ENCODE measurements around the gene B3GALT6. TPM values are rescaled to one million over a fixed set of nuclear protein-coding genes. Genes with fewer than 3 reads are reported as not detected.
A peak's percentile ranks its signal among the peaks of the same experiment; 100 is the strongest.

Gene B3GALT6
- total RNA-seq, 1 experiment from 2014 or later = 27.1 TPM

- no peak overlapping the region for H3K23ac ChIP-seq (ENCODE audit: insufficient read length, low read depth, low read length)
- no peaks in the 10 kb centered on the region for H3K27me3 ChIP-seq (ENCODE audit: insufficient read depth, low read length)
- H2BK15ac ChIP-seq (ENCODE audit: low read depth, low read length) = no peak overlapping the region
- H3K23me2 ChIP-seq (ENCODE audit: insufficient read length, low read depth, low read length, poor library complexity, severe bottlenecking) = peaks cover 6% of the 10 kb centered on the region
- no peak overlapping the region for H2AFZ ChIP-seq (ENCODE audit: low read length)
- no peak overlapping the region for H2BK120ac ChIP-seq (ENCODE audit: low read depth, low read length, poor library complexity, severe bottlenecking)
- no peak overlapping the region for H4K5ac ChIP-seq (ENCODE audit: insufficient read length, low read depth, low read length)
- no peak overlapping the region for H2AK5ac ChIP-seq (ENCODE audit: insufficient read length, low read length)
- no peak for DNase-seq
- H3K79me1 ChIP-seq (ENCODE audit: insufficient read depth, low read depth, low read length, poor library complexity, severe bottlenecking) = peaks cover 2% of the 10 kb centered on the region
- Mint-ChIP-seq H3K4me3 (peak overlapping the region; percentile 51 to 70), H3K4me1 (peaks cover 15 to 25% of the 10 kb centered on the region in 2 experiments), H3K27ac (no peak overlapping the region), H3K36me3 (ENCODE audit: insufficient read depth in 1 of 3, low read depth in 3 of 3) (peaks cover 17 to 30% (median 30%) of the 10 kb centered on the region in 3 experiments), H3K27me3 (ENCODE audit: low read depth) (no peaks in the 10 kb centered on the region), H3K9me3 (peaks cover 0 to 4% of the 10 kb centered on the region in 2 experiments; a peak in 1 of 5 replicates)
- H3K27ac ChIP-seq (ENCODE audit: insufficient read length, low read depth, low read length) = no peak overlapping the region
- no peak overlapping the region for H2BK12ac ChIP-seq (ENCODE audit: insufficient read length, low read depth, low read length)
- H3K9me3 ChIP-seq (ENCODE audit: control insufficient read depth, low read depth, low read length) = no peaks in the 10 kb centered on the region
- no peak overlapping the region for H3K18ac ChIP-seq (ENCODE audit: insufficient read length, low read depth, low read length)
- no peak overlapping the region for H3K4ac ChIP-seq (ENCODE audit: low read depth, low read length)
- H2BK20ac ChIP-seq (ENCODE audit: low read depth, low read length, poor library complexity, severe bottlenecking) = no peak overlapping the region
- no peak overlapping the region for H3K9ac ChIP-seq (ENCODE audit: extremely low read depth, insufficient read length, low read length)
- H4K8ac ChIP-seq (replicated peaks; ENCODE audit: insufficient read length, low read depth, low read length) = no peak overlapping the region
- no peak overlapping the region for H3K56ac ChIP-seq (ENCODE audit: insufficient read length, low read depth, low read length)
- TF ChIP-seq CTCF (conservative IDR thresholded peaks at IDR 0.05) = no peak
- H3K4me1 ChIP-seq (ENCODE audit: insufficient read depth, low read length) = no peaks in the 10 kb centered on the region
- WGBS (ENCODE audit: extremely low coverage, insufficient read length, low lambda C conversion rate) = no CpG with 5 or more reads among the region's 15 CpGs
- H3T11ph ChIP-seq (ENCODE audit: low read length) = no peak overlapping the region
- no peak overlapping the region for H3K4me2 ChIP-seq (ENCODE audit: insufficient read depth, insufficient read length, low read length)
- H2BK5ac ChIP-seq (ENCODE audit: insufficient read length, low read length) = no peak overlapping the region
- H3K79me2 ChIP-seq (ENCODE audit: insufficient read depth, low read length) = peaks cover 2% of the 10 kb centered on the region; the same call in 1 of the 2 replicates
- H3K14ac ChIP-seq (ENCODE audit: insufficient read depth, low read length) = no peak overlapping the region
- H4K91ac ChIP-seq (ENCODE audit: insufficient read length, low read depth, low read length) = no peak overlapping the region
- H4K20me1 ChIP-seq (ENCODE audit: control insufficient read depth, insufficient read depth, insufficient read length) = no peaks in the 10 kb centered on the region
Measured at GRCh38 chr1:1233567-1233892, 1.5 kb downstream of the B3GALT6 start.

All from H9 (cell line).